IMR-90 (cell line): ENCODE data around the gene GPRC5D. TPM values are rescaled to one million over a fixed set of nuclear protein-coding genes. Genes with fewer than 3 reads are reported as not detected.

Experiments used
- ATAC-seq: fragments of 200-7000 bp; cut with Tn5 transposase; 2 replicates; pipeline ENCODE4 v1.9.1; 2020; ENCODE audit warnings: low read depth, mild to moderate bottlenecking, moderate library complexity
- BruUV-seq: library from RNA; stranded (reverse); fragments of 400-500 nt; replicated peaks from 2 replicates; lab custom pipeline; 2021; lab: Mats Ljungman, UMichigan
- CTCF ChIA-PET: fragments of 300-600 bp; formaldehyde crosslinking; extraction: SDS; loops from one replicate; lab custom pipeline; 2021; ENCODE audit warnings: antibody characterized with exemption; lab: Yijun Ruan, JAX
- POLR2A ChIA-PET: fragments of 300-600 bp; sonication (Branson Sonifier 250); formaldehyde crosslinking; loops from one replicate; lab custom pipeline; 2022; ENCODE audit warnings: antibody characterized with exemption; ENCODE audit not compliant: unreplicated experiment; lab: Charles Lee
- DNase-seq: peaks from one replicate; pipeline ENCODE4 v3.0.0; 2013
- H2AFZ ChIP-seq: replicated peaks from 2 replicates; pipeline ENCODE3; 2013; ENCODE audit warnings: low read length, mild to moderate bottlenecking; ENCODE audit not compliant: poor library complexity
- H2AK5ac ChIP-seq: 2 replicates; pipeline ENCODE4 v1.6.1; 2013; ENCODE audit warnings: low read depth, low read length, inconsistent platforms
- H2AK9ac ChIP-seq: replicated peaks from 2 replicates; pipeline ENCODE3; 2013; ENCODE audit warnings: mild to moderate bottlenecking, low read depth, low read length, moderate library complexity; ENCODE audit not compliant: poor library complexity
- H2BK120ac ChIP-seq: 2 replicates; pipeline ENCODE4 v1.6.1; 2013; ENCODE audit warnings: low read depth, low read length, inconsistent platforms
- H2BK15ac ChIP-seq: 3 replicates; pipeline ENCODE4 v1.6.1; 2013; ENCODE audit warnings: low read depth, low read length, inconsistent platforms
- H2BK20ac ChIP-seq: 2 replicates; pipeline ENCODE4 v1.6.1; 2013; ENCODE audit warnings: low read depth, mild to moderate bottlenecking, inconsistent platforms, low read length, moderate library complexity
- H2BK5ac ChIP-seq: 2 replicates; pipeline ENCODE4 v1.6.1; 2013; ENCODE audit warnings: mild to moderate bottlenecking, low read depth, low read length, inconsistent platforms; ENCODE audit not compliant: poor library complexity, severe bottlenecking
- H3K14ac ChIP-seq: replicated peaks from 2 replicates; pipeline ENCODE4 v1.6.1; 2013; ENCODE audit warnings: low read depth, low read length, inconsistent platforms
- H3K18ac ChIP-seq: 2 replicates; pipeline ENCODE4 v1.6.1; 2013; ENCODE audit warnings: low read depth, low read length, control low read depth
- H3K23ac ChIP-seq: 2 replicates; pipeline ENCODE4 v1.6.1; 2013; ENCODE audit warnings: low read depth, low read length, inconsistent platforms
- H3K27ac ChIP-seq: 2 replicates; pipeline ENCODE4 v1.5.1; 2013; ENCODE audit warnings: mild to moderate bottlenecking, control low read depth, low read length; ENCODE audit not compliant: insufficient read depth
- H3K27me3 ChIP-seq: 2 replicates; pipeline ENCODE4 v1.6.1; 2013; ENCODE audit warnings: low read length; ENCODE audit not compliant: control insufficient read depth, insufficient read depth
- H3K36me3 ChIP-seq: 2 replicates; pipeline ENCODE4 v1.6.1; 2013; ENCODE audit warnings: low read length, mixed read lengths; ENCODE audit not compliant: control insufficient read depth, insufficient read depth
- H3K4ac ChIP-seq: 2 replicates; pipeline ENCODE4 v1.6.1; 2013; ENCODE audit warnings: low read depth, low read length, inconsistent platforms
- H3K4me1 ChIP-seq: 2 replicates; pipeline ENCODE4 v1.6.1; 2013; ENCODE audit warnings: low read length, mixed read lengths; ENCODE audit not compliant: control insufficient read depth, insufficient read depth
- H3K4me2 ChIP-seq: 2 replicates; pipeline ENCODE4 v1.6.1; 2013; ENCODE audit warnings: low read depth, mild to moderate bottlenecking, control low read depth, low read length, moderate library complexity
- H3K4me3 ChIP-seq: 2 replicates; pipeline ENCODE4 v1.5.1; 2013; ENCODE audit warnings: low read depth, mild to moderate bottlenecking, control low read depth, low read length, moderate library complexity; ENCODE audit not compliant: insufficient read depth
- H3K56ac ChIP-seq: 2 replicates; pipeline ENCODE4 v1.6.1; 2013; ENCODE audit warnings: low read length, inconsistent platforms; ENCODE audit not compliant: insufficient read depth; ENCODE audit errors: extremely low read depth
- H3K79me1 ChIP-seq, 2 experiments: 2 replicates each; pipeline ENCODE4 v1.6.1; 2013; ENCODE audit warnings: low read length in 2 of 2, inconsistent platforms in 1 of 2, low read depth in 1 of 2
- H3K9ac ChIP-seq: 2 replicates; pipeline ENCODE4 v1.6.1; 2013; ENCODE audit warnings: low read depth, low read length, control low read depth
- H3K9me1 ChIP-seq: 2 replicates; pipeline ENCODE4 v1.6.1; 2013; ENCODE audit warnings: low read length, inconsistent platforms; ENCODE audit not compliant: insufficient read depth
- H3K9me3 ChIP-seq: 2 replicates; pipeline ENCODE4 v1.6.1; 2013; ENCODE audit warnings: low read length; ENCODE audit not compliant: control insufficient read depth, insufficient read depth
- H4K20me1 ChIP-seq: 2 replicates; pipeline ENCODE4 v1.6.1; 2013; ENCODE audit warnings: low read length, inconsistent platforms; ENCODE audit not compliant: insufficient read depth
- H4K5ac ChIP-seq: 2 replicates; pipeline ENCODE4 v1.6.1; 2013; ENCODE audit warnings: mild to moderate bottlenecking, low read depth, low read length, control low read depth
- H4K8ac ChIP-seq, 2 experiments: 2 replicates each; pipeline ENCODE4 v1.6.1; 2013; ENCODE audit warnings: low read depth in 2 of 2, low read length in 2 of 2, control low read depth in 1 of 2, inconsistent platforms in 1 of 2
- H4K91ac ChIP-seq: 2 replicates; pipeline ENCODE4 v1.6.1; 2013; ENCODE audit warnings: low read depth, low read length, inconsistent platforms; ENCODE audit not compliant: insufficient read depth
- BHLHE40 ChIP-seq: fragments of 150-350 bp; IDR thresholded peaks from 2 replicates; pipeline ENCODE4 v1.6.1; 2016; ENCODE audit warnings: mild to moderate bottlenecking, low read depth, low read length
- CHD1 ChIP-seq: IDR thresholded peaks from 2 replicates; pipeline ENCODE4 v1.6.1; 2012; ENCODE audit warnings: low read depth, low read length, improper control_type of control experiment
- MAFK ChIP-seq: IDR thresholded peaks from 2 replicates; pipeline ENCODE4 v1.6.1; 2012; ENCODE audit warnings: low read depth, low read length, improper control_type of control experiment
- RAD21 ChIP-seq: IDR thresholded peaks from 2 replicates; pipeline ENCODE4 v1.6.1; 2012; ENCODE audit warnings: low read length, improper control_type of control experiment
- WGBS, 2 experiments: methylation state at CpG; one replicate each; pipeline versions ENCODE4 v1.1.5 to v1.1.7; 2013; ENCODE audit warnings: missing lambda C conversion rate in 2 of 2; ENCODE audit not compliant: insufficient read length in 1 of 2; ENCODE audit errors: extremely low coverage in 2 of 2; 5-methylcytosine and 5-hydroxymethylcytosine counted together
- dilution Hi-C: fragments of 300-500 bp; cut with HindIII; formaldehyde crosslinking; loops from one replicate; pipeline ENCODE4 v1.14.3; 2018; ENCODE audit warnings: low sequenced_read_pairs; ENCODE audit not compliant: unreplicated experiment
- in situ Hi-C: fragments of 300-500 bp; cut with MboI; formaldehyde crosslinking; loops from 3 replicates; pipeline ENCODE4 v1.14.3; 2019; ENCODE audit warnings: low sequenced_read_pairs, inconsistent platforms, mixed read lengths
- intact Hi-C: fragments of 100-400 bp; cut with micrococcal nuclease; formaldehyde crosslinking; loops from 2 replicates; pipeline ENCODE4 v1.10.0; 2022
- polyA plus RNA-seq, 3 experiments: library from polyadenylated mRNA; depleted of rRNA; stranded (reverse); fragments of >200 nt; gene quantifications; 2 replicates each; pipeline ENCODE4 v1.2.3, GENCODE V29; 2012; ENCODE audit warnings: low replicate concordance in 1 of 3
- total RNA-seq: library from RNA; depleted of rRNA; stranded (reverse); fragments of >200 nt; gene quantifications from 2 replicates; pipeline ENCODE4 v1.2.3, GENCODE V29; 2012
- TF ChIP-seq, protein P1 (sequence below): conservative IDR thresholded peaks from 2 replicates; pipeline ENCODE4 v1.5.1; 2012; ENCODE audit warnings: mild to moderate bottlenecking, low read depth, low read length, improper control_type of control experiment

Gene GPRC5D
- total and polyA plus RNA-seq, 2 of the 4 experiments (the other 2 are of a cell fraction), result not detected

DNA sequence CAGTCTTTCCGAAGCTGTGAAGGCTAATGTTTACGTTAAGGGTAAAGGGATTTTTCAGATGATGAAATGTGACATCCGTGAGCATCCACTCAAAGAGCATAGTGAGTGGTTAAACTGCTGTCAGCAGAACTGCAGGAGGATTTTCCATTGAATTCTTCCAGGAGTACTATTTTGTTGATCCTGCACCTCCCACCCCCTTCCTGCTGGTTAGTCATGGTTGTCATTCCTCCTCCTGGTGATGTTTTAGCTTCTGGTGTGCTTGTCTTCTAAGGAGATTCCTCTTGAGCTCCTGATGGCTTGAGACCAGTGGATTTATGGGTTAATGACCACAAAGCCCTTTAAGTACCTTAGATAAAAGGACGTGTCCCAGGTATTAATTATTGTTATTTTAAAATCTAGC is 2.4 kb upstream of the GPRC5D start:
- Histone ChIP-seq H3K79me1 (no peaks in the 10 kb centered on the region), H2AFZ (no peak overlapping the region), H3K9ac (no peak overlapping the region), H2BK20ac (no peak overlapping the region), H3K36me3 (peaks cover 2% of the 10 kb centered on the region), H3K4ac (no peak overlapping the region), H3K9me1 (0 out of 2 replicates have a peak, but pooled peaks cover 5% of the 10 kb centered on the region), H3K4me3 (no peak overlapping the region), H3K14ac (no peak overlapping the region), H2BK15ac (no peak overlapping the region), H3K9me3 (no peaks in the 10 kb centered on the region), H3K56ac (no peak overlapping the region), H4K91ac (no peak overlapping the region), H4K8ac (no peak overlapping the region), H4K20me1 (no peaks in the 10 kb centered on the region), H2BK5ac (no peak overlapping the region), H3K27ac (no peak overlapping the region), H3K4me1 (no peaks in the 10 kb centered on the region), H2BK120ac (no peak overlapping the region), H4K5ac (no peak overlapping the region), H2AK9ac (no peak overlapping the region), H3K23ac (no peak overlapping the region), H2AK5ac (no peak overlapping the region), H3K27me3 (no peaks in the 10 kb centered on the region), H3K4me2 (no peak overlapping the region), H3K18ac (no peak overlapping the region)
- CTCF ChIA-PET, result no interaction called here
- in situ Hi-C loops, result no loop called here
- no peak for ATAC-seq
- no peak for TF ChIP-seq BHLHE40
- 0 out of 2 replicates have a peak, but pooled peaks have one; percentile 25 for TF ChIP-seq MAFK
- TF ChIP-seq RAD21, result no peak
- TF ChIP-seq, protein P1, sequence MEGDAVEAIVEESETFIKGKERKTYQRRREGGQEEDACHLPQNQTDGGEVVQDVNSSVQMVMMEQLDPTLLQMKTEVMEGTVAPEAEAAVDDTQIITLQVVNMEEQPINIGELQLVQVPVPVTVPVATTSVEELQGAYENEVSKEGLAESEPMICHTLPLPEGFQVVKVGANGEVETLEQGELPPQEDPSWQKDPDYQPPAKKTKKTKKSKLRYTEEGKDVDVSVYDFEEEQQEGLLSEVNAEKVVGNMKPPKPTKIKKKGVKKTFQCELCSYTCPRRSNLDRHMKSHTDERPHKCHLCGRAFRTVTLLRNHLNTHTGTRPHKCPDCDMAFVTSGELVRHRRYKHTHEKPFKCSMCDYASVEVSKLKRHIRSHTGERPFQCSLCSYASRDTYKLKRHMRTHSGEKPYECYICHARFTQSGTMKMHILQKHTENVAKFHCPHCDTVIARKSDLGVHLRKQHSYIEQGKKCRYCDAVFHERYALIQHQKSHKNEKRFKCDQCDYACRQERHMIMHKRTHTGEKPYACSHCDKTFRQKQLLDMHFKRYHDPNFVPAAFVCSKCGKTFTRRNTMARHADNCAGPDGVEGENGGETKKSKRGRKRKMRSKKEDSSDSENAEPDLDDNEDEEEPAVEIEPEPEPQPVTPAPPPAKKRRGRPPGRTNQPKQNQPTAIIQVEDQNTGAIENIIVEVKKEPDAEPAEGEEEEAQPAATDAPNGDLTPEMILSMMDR, result no peak
- no peak for TF ChIP-seq CHD1
- WGBS, 2 experiments, result no CpG with 5 or more reads among the region's 4 CpGs
- dilution Hi-C loops, result no loop called here
- POLR2A ChIA-PET, result no interaction called here
- peak; percentile 55 for DNase-seq
- BruUV-seq, result no TSS peak
- intact Hi-C loops, result no loop called here
